A549 (cell line): ENCODE results near the gene RHBDD3. TPM values are rescaled to one million over a fixed set of nuclear protein-coding genes. Genes with fewer than 3 reads are reported as not detected.

Experiments
- ATAC-seq, 2 experiments: fragments of 200-7000 bp in 1 of 2; fragments of >200 bp in 1 of 2; cut with Nextera tagmentation in 1 of 2; cut with Tn5 transposase in 1 of 2; 3 replicates each; pipeline versions ENCODE4 v1.8.0 to v1.9.1; 2018 to 2020; ENCODE audit warnings: mild to moderate bottlenecking in 1 of 2, moderate library complexity in 1 of 2
- CTCF ChIA-PET: fragments of 300-600 bp; sonication (Branson Sonifier 250); formaldehyde crosslinking; extraction: SDS; loops from one replicate; lab custom pipeline; 2021; ENCODE audit warnings: antibody characterized with exemption, inconsistent platforms; lab: Yijun Ruan, JAX
- POLR2A ChIA-PET: fragments of 350-600 bp; formaldehyde crosslinking; extraction: SDS; loops from one replicate; lab custom pipeline; 2021; ENCODE audit warnings: antibody characterized with exemption, inconsistent platforms; lab: Yijun Ruan, JAX
- DNase-seq, 2 experiments: peaks; one replicate each; pipeline versions ENCODE4 v3.0.0 to v3.0.0-alpha.2; 2011 to 2016; ENCODE audit warnings: low read depth in 1 of 2, low spot score in 1 of 2
- FAIRE-seq: peaks from 2 replicates; lab custom pipeline; 2011; peaks lifted over from hg19 to GRCh38; lab: Jason Lieb, UNC
- H3K27ac ChIP-seq, 2 experiments: fragments of >200 bp; sonication (Bioruptor Twin); formaldehyde crosslinking; 3 replicates each; pipeline ENCODE4 v1.5.1; 2016 to 2017
- H3K4me1 ChIP-seq: fragments of >200 bp; sonication (Bioruptor Twin); formaldehyde crosslinking; 3 replicates; pipeline ENCODE4 v1.6.1; 2016
- H3K4me2 ChIP-seq: fragments of >200 bp; sonication (Bioruptor Twin); formaldehyde crosslinking; 3 replicates; pipeline ENCODE4 v1.6.1; 2016
- H3K4me3 ChIP-seq: fragments of >200 bp; sonication (Bioruptor Twin); formaldehyde crosslinking; 3 replicates; pipeline ENCODE4 v1.5.1; 2016
- H3K9me3 ChIP-seq: fragments of >200 bp; sonication (Bioruptor Twin); formaldehyde crosslinking; 3 replicates; pipeline ENCODE4 v1.6.1; 2016
- CBX2 ChIP-seq: fragments of 200-600 bp; sonication (generic); IDR thresholded peaks from 2 replicates; pipeline ENCODE4 v1.6.1; 2016; ENCODE audit warnings: low read depth, mild to moderate bottlenecking, borderline replicate concordance
- CEBPB ChIP-seq, 2 experiments: fragments of >200 bp in 1 of 2; sonication (Bioruptor Twin) in 1 of 2; formaldehyde crosslinking in 1 of 2; IDR thresholded peaks; 2 replicates each; pipeline ENCODE4 v1.6.1; 2012 to 2016
- CHD2 ChIP-seq: fragments of 150-350 bp; IDR thresholded peaks from 2 replicates; pipeline ENCODE4 v1.6.1; 2014; ENCODE audit warnings: low read length; ENCODE audit not compliant: partially characterized antibody
- EHF ChIP-seq: fragments of 250-450 bp; sonication (Bioruptor Pico); IDR thresholded peaks from 2 replicates; pipeline ENCODE4 v1.5.0; 2020; ENCODE audit warnings: mild to moderate bottlenecking
- EHMT2 ChIP-seq: fragments of 200-600 bp; sonication (generic); IDR thresholded peaks from 2 replicates; pipeline ENCODE4 v1.6.1; 2016; ENCODE audit warnings: antibody characterized with exemption, low read depth, mild to moderate bottlenecking, moderate library complexity
- EP300 ChIP-seq, 2 experiments: fragments of >200 bp; sonication (Bioruptor Twin); formaldehyde crosslinking; IDR thresholded peaks; 2 replicates in 1 of 2; 3 replicates in 1 of 2; pipeline ENCODE4 v1.6.1; 2016 to 2017
- ESRRA ChIP-seq: fragments of 150-350 bp; IDR thresholded peaks from 2 replicates; pipeline ENCODE4 v1.6.1; 2014; ENCODE audit warnings: mild to moderate bottlenecking, low read length, borderline replicate concordance
- FOSB ChIP-seq: fragments of 250-450 bp; sonication (Bioruptor Pico); IDR thresholded peaks from 2 replicates; pipeline ENCODE4 v1.5.0; 2020; ENCODE audit warnings: mild to moderate bottlenecking, moderate library complexity
- GATA3 ChIP-seq: IDR thresholded peaks from 2 replicates; pipeline ENCODE4 v1.6.1; 2012; ENCODE audit warnings: borderline replicate concordance
- HOXA7 ChIP-seq: fragments of 250-450 bp; sonication (Bioruptor Pico); IDR thresholded peaks from 2 replicates; pipeline ENCODE4 v1.5.0; 2020; ENCODE audit warnings: mild to moderate bottlenecking, moderate library complexity
- HOXB13 ChIP-seq: fragments of 250-450 bp; sonication (Bioruptor Pico); IDR thresholded peaks from 2 replicates; pipeline ENCODE4 v1.5.0; 2020; ENCODE audit warnings: low read depth, mild to moderate bottlenecking, moderate library complexity
- KDM5A ChIP-seq: fragments of 200-600 bp; sonication (generic); IDR thresholded peaks from 2 replicates; pipeline ENCODE4 v1.6.1; 2016; ENCODE audit warnings: antibody characterized with exemption, mild to moderate bottlenecking
- MYC ChIP-seq: IDR thresholded peaks from 2 replicates; pipeline ENCODE4 v1.6.1; 2012; ENCODE audit warnings: mild to moderate bottlenecking, inconsistent platforms, low read length, improper control_type of control experiment, borderline replicate concordance
- NR3C1 ChIP-seq: fragments of >200 bp; sonication (Bioruptor Twin); formaldehyde crosslinking; IDR thresholded peaks from 3 replicates; pipeline ENCODE4 v1.6.1; 2017
- POLR2A ChIP-seq: IDR thresholded peaks from 2 replicates; pipeline ENCODE4 v1.6.1; 2012; ENCODE audit warnings: mild to moderate bottlenecking, low read length
- RARB ChIP-seq: fragments of 250-450 bp; sonication (Bioruptor Pico); IDR thresholded peaks from 2 replicates; pipeline ENCODE4 v1.8.0; 2021; ENCODE audit warnings: mild to moderate bottlenecking, moderate library complexity
- RCOR1 ChIP-seq: fragments of 150-350 bp; IDR thresholded peaks from 2 replicates; pipeline ENCODE4 v1.6.1; 2014; ENCODE audit warnings: antibody characterized with exemption, low read length, low read depth
- SMC3 ChIP-seq: fragments of >200 bp; sonication (Bioruptor Twin); formaldehyde crosslinking; IDR thresholded peaks from 3 replicates; pipeline ENCODE4 v1.6.1; 2018; ENCODE audit warnings: inconsistent platforms
- TFCP2L1 ChIP-seq: fragments of 250-450 bp; sonication (Bioruptor Pico); IDR thresholded peaks from 2 replicates; pipeline ENCODE4 v1.5.0; 2021; ENCODE audit warnings: mild to moderate bottlenecking
- ZC3H11A ChIP-seq: fragments of 450-650 bp; IDR thresholded peaks from 2 replicates; pipeline ENCODE4 v1.6.1; 2014; ENCODE audit warnings: antibody characterized with exemption, mild to moderate bottlenecking
- ZNF302 ChIP-seq: fragments of 250-450 bp; sonication (Bioruptor Pico); IDR thresholded peaks from 2 replicates; pipeline ENCODE4 v1.9.0; 2021; ENCODE audit warnings: inconsistent platforms, mild to moderate bottlenecking, moderate library complexity
- ZSCAN20 ChIP-seq: fragments of 250-450 bp; sonication (Bioruptor Pico); IDR thresholded peaks from 2 replicates; pipeline ENCODE4 v1.8.0; 2022; ENCODE audit warnings: mild to moderate bottlenecking, moderate library complexity
- WGBS: methylation state at CpG from one replicate; pipeline ENCODE4 v1.1.6; 2017; ENCODE audit errors: missing lambda C conversion rate; 5-methylcytosine and 5-hydroxymethylcytosine counted together
- polyA plus RNA-seq, 4 experiments: library from polyadenylated mRNA; depleted of rRNA in 3 of 4; stranded (reverse); fragments of >200 nt; fragmentation: RNase III in 1 of 4; extraction: RNeasy Plus Mini Kit Qiagen cat#74134 plus additional on column Dnase treatment in 1 of 4; gene quantifications; 2 replicates in 3 of 4; 3 replicates in 1 of 4; pipeline ENCODE4 v1.2.3, GENCODE V29; 2011 to 2017
- TF ChIP-seq, protein P1 (sequence below): IDR thresholded peaks from 2 replicates; pipeline ENCODE4 v1.6.1; 2012; ENCODE audit warnings: low read depth, borderline replicate concordance
- TF ChIP-seq, protein P2 (sequence below): fragments of 450-650 bp; IDR thresholded peaks from 2 replicates; pipeline ENCODE4 v1.6.1; 2014; ENCODE audit warnings: antibody characterized with exemption
- TF ChIP-seq, protein P3 (sequence below): IDR thresholded peaks from 2 replicates; pipeline ENCODE4 v1.6.1; 2012
- TF ChIP-seq, protein P4 (sequence below): fragments of >200 bp; sonication (Bioruptor Twin); formaldehyde crosslinking; IDR thresholded peaks from 2 replicates; pipeline ENCODE4 v1.6.1; 2016
- TF ChIP-seq, protein P5 (sequence below): fragments of >200 bp; sonication (Bioruptor Twin); formaldehyde crosslinking; IDR thresholded peaks from 3 replicates; pipeline ENCODE4 v1.6.1; 2016
- TF ChIP-seq, protein P6 (sequence below): IDR thresholded peaks from 2 replicates; pipeline ENCODE4 v1.6.1; 2012
- TF ChIP-seq, protein P7 (sequence below): fragments of 200-600 bp; sonication (generic); IDR thresholded peaks from 2 replicates; pipeline ENCODE4 v1.6.1; 2016; ENCODE audit warnings: antibody characterized with exemption, mild to moderate bottlenecking, moderate library complexity

RHBDD3 gene
- polyA plus RNA-seq, 2 of the 4 experiments (the other 2 are of a cell fraction), result 10.2 to 20.8 TPM

DNA sequence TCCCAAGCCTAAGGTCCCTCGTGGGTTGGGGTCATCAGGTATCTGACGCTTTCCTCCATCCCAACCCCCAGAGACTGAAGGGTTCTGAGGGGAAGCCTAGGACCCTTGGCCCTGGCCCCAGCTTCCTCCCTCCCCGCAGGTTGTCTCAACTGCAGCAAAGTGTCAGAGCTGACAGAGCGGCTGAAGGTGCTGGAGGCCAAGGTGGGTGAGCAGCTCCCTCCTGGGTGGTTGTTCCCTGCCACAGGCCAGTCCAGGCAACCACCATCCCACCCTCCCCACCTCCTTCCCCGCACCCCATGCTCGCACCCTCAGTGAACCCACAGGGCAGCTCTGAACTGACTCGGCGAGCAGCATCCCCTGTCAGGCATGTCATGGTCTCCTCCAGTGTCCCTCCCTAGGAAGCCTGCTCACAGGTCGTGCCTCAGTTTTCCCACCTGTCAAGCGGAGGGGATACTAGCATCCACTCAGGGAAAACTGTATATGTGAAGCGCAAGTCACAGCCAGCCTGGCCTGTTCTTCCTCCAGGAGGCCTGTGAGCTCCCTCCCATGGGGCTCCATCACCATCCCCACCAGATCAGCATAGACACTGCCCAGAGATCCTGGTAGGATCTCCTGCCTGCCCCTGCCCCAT is 41.3 kb downstream of the RHBDD3 start:
- FAIRE-seq (no peak), DNase-seq (no peak), ATAC-seq (no peak)
- ChIA-PET POLR2A (no interaction called here), CTCF (interaction anchor here (1.2 to 1.8 kb wide), 3 partner anchors 19 to 23 kb away, joined by 4 to 10 read pairs (median 5); partner anchors contain the start of gene EMID1)
- TF ChIP-seq KDM5A, result no peak
- TF ChIP-seq, protein P1, sequence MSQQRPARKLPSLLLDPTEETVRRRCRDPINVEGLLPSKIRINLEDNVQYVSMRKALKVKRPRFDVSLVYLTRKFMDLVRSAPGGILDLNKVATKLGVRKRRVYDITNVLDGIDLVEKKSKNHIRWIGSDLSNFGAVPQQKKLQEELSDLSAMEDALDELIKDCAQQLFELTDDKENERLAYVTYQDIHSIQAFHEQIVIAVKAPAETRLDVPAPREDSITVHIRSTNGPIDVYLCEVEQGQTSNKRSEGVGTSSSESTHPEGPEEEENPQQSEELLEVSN, result no peak
- TF ChIP-seq POLR2A, result no peak
- TF ChIP-seq EHMT2, result no peak
- TF ChIP-seq, protein P2, sequence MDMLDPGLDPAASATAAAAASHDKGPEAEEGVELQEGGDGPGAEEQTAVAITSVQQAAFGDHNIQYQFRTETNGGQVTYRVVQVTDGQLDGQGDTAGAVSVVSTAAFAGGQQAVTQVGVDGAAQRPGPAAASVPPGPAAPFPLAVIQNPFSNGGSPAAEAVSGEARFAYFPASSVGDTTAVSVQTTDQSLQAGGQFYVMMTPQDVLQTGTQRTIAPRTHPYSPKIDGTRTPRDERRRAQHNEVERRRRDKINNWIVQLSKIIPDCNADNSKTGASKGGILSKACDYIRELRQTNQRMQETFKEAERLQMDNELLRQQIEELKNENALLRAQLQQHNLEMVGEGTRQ, result no peak
- TF ChIP-seq, protein P3, sequence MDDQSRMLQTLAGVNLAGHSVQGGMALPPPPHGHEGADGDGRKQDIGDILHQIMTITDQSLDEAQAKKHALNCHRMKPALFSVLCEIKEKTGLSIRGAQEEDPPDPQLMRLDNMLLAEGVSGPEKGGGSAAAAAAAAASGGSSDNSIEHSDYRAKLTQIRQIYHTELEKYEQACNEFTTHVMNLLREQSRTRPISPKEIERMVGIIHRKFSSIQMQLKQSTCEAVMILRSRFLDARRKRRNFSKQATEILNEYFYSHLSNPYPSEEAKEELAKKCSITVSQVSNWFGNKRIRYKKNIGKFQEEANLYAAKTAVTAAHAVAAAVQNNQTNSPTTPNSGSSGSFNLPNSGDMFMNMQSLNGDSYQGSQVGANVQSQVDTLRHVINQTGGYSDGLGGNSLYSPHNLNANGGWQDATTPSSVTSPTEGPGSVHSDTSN, result no peak
- TF ChIP-seq CEBPB (IDR thresholded peaks at IDR 0.05), result no peak
- TF ChIP-seq CBX2, result no peak
- TF ChIP-seq CHD2, result no peak
- no peak for TF ChIP-seq ESRRA
- no peak for TF ChIP-seq SMC3
- no peak for TF ChIP-seq ZSCAN20 (CRISPR knock-in tag)
- TF ChIP-seq HOXA7, result no peak
- no peak for TF ChIP-seq MYC
- TF ChIP-seq EHF, result no peak
- no peak for TF ChIP-seq RCOR1
- no peak for TF ChIP-seq RARB (CRISPR knock-in tag)
- no peak for TF ChIP-seq GATA3
- TF ChIP-seq FOSB (CRISPR knock-in tag), result no peak
- TF ChIP-seq HOXB13 (CRISPR knock-in tag), result no peak
- Histone ChIP-seq H3K9me3 (no peaks in the 10 kb centered on the region), H3K27ac (no peak overlapping the region), H3K4me3 (no peak overlapping the region), H3K4me2 (no peak overlapping the region), H3K4me1 (no peaks in the 10 kb centered on the region)
- WGBS, result 78% methylated on average over 5 of the region's 11 CpGs

DNA sequence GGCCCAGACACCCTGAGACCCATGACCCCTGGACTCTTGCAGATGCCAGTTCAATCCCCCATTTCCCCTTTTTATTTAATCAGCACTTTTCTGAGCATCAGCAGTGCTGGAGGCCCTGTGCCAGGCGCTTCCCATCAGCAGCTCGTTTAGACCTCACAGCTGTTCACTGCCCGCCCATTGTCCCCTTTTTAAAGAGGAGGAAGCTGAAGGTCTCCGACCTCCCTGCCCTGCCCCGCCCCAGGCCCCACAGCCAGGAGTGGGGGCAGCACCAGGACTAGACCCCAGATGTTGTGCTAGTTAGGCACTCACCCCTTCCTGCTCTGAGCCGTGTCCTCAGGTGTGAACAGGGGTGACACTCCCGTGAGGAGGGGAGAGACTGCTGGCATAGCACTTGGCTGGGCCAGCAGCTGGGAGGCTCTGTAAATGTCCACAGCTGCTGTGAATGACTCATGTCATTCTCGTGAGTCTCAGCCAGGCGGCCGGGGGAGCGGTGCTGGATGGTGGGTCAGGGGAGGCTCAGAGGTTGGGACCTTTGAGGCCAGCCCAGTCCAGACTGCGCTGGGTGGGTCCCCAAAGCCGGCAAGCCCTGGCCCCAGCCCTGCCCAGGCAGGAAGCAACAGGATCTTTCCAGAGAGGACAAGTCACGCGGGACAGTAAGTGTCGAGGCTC is 42.2 kb downstream of the RHBDD3 start:
- Histone ChIP-seq H3K9me3 (no peaks in the 10 kb centered on the region), H3K4me3 (no peak overlapping the region), H3K4me2 (no peak overlapping the region)
- peak; percentile 48 to 63 for ATAC-seq
- no peak for TF ChIP-seq EHF
- no peak for TF ChIP-seq FOSB (CRISPR knock-in tag)
- TF ChIP-seq EHMT2, result no peak
- TF ChIP-seq CEBPB (IDR thresholded peaks at IDR 0.05), result no peak
- TF ChIP-seq NR3C1, result no peak
- TF ChIP-seq, protein P4, sequence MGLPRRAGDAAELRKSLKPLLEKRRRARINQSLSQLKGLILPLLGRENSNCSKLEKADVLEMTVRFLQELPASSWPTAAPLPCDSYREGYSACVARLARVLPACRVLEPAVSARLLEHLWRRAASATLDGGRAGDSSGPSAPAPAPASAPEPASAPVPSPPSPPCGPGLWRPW, result no peak
- TF ChIP-seq, protein P5, sequence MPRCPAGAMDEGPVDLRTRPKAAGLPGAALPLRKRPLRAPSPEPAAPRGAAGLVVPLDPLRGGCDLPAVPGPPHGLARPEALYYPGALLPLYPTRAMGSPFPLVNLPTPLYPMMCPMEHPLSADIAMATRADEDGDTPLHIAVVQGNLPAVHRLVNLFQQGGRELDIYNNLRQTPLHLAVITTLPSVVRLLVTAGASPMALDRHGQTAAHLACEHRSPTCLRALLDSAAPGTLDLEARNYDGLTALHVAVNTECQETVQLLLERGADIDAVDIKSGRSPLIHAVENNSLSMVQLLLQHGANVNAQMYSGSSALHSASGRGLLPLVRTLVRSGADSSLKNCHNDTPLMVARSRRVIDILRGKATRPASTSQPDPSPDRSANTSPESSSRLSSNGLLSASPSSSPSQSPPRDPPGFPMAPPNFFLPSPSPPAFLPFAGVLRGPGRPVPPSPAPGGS, result no peak
- TF ChIP-seq EP300 (IDR thresholded peaks at IDR 0.05), result no peak
- TF ChIP-seq CHD2, result no peak
- no peak for TF ChIP-seq ZC3H11A
- no peak for TF ChIP-seq TFCP2L1
- TF ChIP-seq, protein P6, sequence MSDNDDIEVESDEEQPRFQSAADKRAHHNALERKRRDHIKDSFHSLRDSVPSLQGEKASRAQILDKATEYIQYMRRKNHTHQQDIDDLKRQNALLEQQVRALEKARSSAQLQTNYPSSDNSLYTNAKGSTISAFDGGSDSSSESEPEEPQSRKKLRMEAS, result no peak
- no peak for TF ChIP-seq ZNF302 (CRISPR knock-in tag)
- TF ChIP-seq, protein P3, result no peak
- TF ChIP-seq, protein P7, sequence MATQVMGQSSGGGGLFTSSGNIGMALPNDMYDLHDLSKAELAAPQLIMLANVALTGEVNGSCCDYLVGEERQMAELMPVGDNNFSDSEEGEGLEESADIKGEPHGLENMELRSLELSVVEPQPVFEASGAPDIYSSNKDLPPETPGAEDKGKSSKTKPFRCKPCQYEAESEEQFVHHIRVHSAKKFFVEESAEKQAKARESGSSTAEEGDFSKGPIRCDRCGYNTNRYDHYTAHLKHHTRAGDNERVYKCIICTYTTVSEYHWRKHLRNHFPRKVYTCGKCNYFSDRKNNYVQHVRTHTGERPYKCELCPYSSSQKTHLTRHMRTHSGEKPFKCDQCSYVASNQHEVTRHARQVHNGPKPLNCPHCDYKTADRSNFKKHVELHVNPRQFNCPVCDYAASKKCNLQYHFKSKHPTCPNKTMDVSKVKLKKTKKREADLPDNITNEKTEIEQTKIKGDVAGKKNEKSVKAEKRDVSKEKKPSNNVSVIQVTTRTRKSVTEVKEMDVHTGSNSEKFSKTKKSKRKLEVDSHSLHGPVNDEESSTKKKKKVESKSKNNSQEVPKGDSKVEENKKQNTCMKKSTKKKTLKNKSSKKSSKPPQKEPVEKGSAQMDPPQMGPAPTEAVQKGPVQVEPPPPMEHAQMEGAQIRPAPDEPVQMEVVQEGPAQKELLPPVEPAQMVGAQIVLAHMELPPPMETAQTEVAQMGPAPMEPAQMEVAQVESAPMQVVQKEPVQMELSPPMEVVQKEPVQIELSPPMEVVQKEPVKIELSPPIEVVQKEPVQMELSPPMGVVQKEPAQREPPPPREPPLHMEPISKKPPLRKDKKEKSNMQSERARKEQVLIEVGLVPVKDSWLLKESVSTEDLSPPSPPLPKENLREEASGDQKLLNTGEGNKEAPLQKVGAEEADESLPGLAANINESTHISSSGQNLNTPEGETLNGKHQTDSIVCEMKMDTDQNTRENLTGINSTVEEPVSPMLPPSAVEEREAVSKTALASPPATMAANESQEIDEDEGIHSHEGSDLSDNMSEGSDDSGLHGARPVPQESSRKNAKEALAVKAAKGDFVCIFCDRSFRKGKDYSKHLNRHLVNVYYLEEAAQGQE, result no peak
- TF ChIP-seq, all 56 proteins: peak for 0
- WGBS, result 80% methylated on average over 8 of the region's 16 CpGs
- POLR2A ChIA-PET, result no interaction called here
- Histone ChIP-seq H3K4me1 (peaks cover 2% of the 10 kb centered on the region; the same call in 2 of the 3 replicates), H3K27ac (no peak overlapping the region)
- FAIRE-seq, result no peak
- DNase-seq, result no peak
- CTCF ChIA-PET, result interaction anchor here (1.0 to 1.5 kb wide), 4 partner anchors 20 to 23 kb away, joined by 3 to 4 read pairs (median 4); no protein-coding TSS in a partner anchor
